Astrocyte (in vitro differentiated cells and primary cell): ENCODE results near the gene EGFL8. TPM values are rescaled to one million over a fixed set of nuclear protein-coding genes. Genes with fewer than 3 reads are reported as not detected.

Source experiments
- DNase-seq: peaks from one replicate; pipeline ENCODE4 v3.0.0-alpha.2; 2010; ENCODE audit warnings: low read depth
- FAIRE-seq: peaks from 2 replicates; lab custom pipeline; 2011; peaks lifted over from hg19 to GRCh38; lab: Jason Lieb, UNC
- H2AFZ ChIP-seq: 2 replicates; pipeline ENCODE4 v1.6.0; 2012; ENCODE audit warnings: low read depth, low read length, inconsistent platforms
- H3K27ac ChIP-seq: 2 replicates; pipeline ENCODE4 v1.5.1; 2011; ENCODE audit warnings: low read depth, low read length, inconsistent platforms
- H3K27me3 ChIP-seq: 2 replicates; pipeline ENCODE4 v1.6.0; 2011; ENCODE audit warnings: low read length, inconsistent platforms; ENCODE audit not compliant: insufficient read depth
- H3K36me3 ChIP-seq: 2 replicates; pipeline ENCODE4 v1.5.1; 2011; ENCODE audit warnings: low read length, inconsistent platforms; ENCODE audit not compliant: insufficient read depth
- H3K4me1 ChIP-seq: 2 replicates; pipeline ENCODE4 v1.5.1; 2011; ENCODE audit warnings: low read length, inconsistent platforms; ENCODE audit not compliant: insufficient read depth
- H3K4me2 ChIP-seq: 2 replicates; pipeline ENCODE4 v1.6.0; 2012; ENCODE audit warnings: low read length, inconsistent platforms
- H3K4me3 ChIP-seq: 2 replicates; pipeline ENCODE4 v1.5.1; 2011; ENCODE audit warnings: low read depth, mild to moderate bottlenecking, low read length, inconsistent platforms; ENCODE audit not compliant: insufficient read depth
- H3K79me2 ChIP-seq: 2 replicates; pipeline ENCODE4 v1.6.0; 2012; ENCODE audit warnings: mild to moderate bottlenecking, low read length, inconsistent platforms; ENCODE audit not compliant: insufficient read depth
- H3K9ac ChIP-seq: 2 replicates; pipeline ENCODE4 v1.6.0; 2012; ENCODE audit warnings: mild to moderate bottlenecking, low read length, inconsistent platforms
- H3K9me3 ChIP-seq: 2 replicates; pipeline ENCODE4 v1.5.1; 2012; ENCODE audit warnings: low read depth, mild to moderate bottlenecking, low read length, inconsistent platforms; ENCODE audit not compliant: insufficient read depth
- H4K20me1 ChIP-seq: 2 replicates; pipeline ENCODE4 v1.6.0; 2012; ENCODE audit warnings: low read length, inconsistent platforms; ENCODE audit not compliant: insufficient read depth
- H3K27ac Mint-ChIP-seq: one replicate; pipeline ENCODE4 v1.8.0; 2021; ENCODE audit warnings: mild to moderate bottlenecking, mixed read lengths; ENCODE audit not compliant: unreplicated experiment
- H3K27me3 Mint-ChIP-seq: one replicate; pipeline ENCODE4 v1.8.0; 2021; ENCODE audit warnings: low read depth, mixed read lengths; ENCODE audit not compliant: unreplicated experiment
- H3K36me3 Mint-ChIP-seq: one replicate; pipeline ENCODE4 v1.8.0; 2021; ENCODE audit warnings: low read depth, mixed read lengths; ENCODE audit not compliant: unreplicated experiment
- H3K4me1 Mint-ChIP-seq: one replicate; pipeline ENCODE4 v1.8.0; 2021; ENCODE audit warnings: low read depth, mixed read lengths; ENCODE audit not compliant: unreplicated experiment
- H3K4me3 Mint-ChIP-seq: one replicate; pipeline ENCODE4 v1.8.0; 2021; ENCODE audit warnings: mild to moderate bottlenecking, moderate library complexity, mixed read lengths; ENCODE audit not compliant: unreplicated experiment
- H3K9me3 Mint-ChIP-seq: one replicate; pipeline ENCODE4 v1.8.0; 2021; ENCODE audit warnings: mild to moderate bottlenecking, mixed read lengths; ENCODE audit not compliant: unreplicated experiment
- CTCF ChIP-seq: IDR thresholded peaks from 2 replicates; pipeline ENCODE4 v1.5.1; 2011; ENCODE audit warnings: low read depth, mild to moderate bottlenecking, inconsistent platforms, low read length, moderate library complexity; ENCODE audit not compliant: insufficient read depth
- EZH2 ChIP-seq: IDR thresholded peaks from 2 replicates; pipeline ENCODE4 v1.6.1; 2012; ENCODE audit warnings: mild to moderate bottlenecking, low read length, inconsistent platforms; ENCODE audit not compliant: insufficient read depth
- total RNA-seq: library from RNA; stranded (reverse); gene quantifications from 2 replicates; pipeline ENCODE4 v1.2.1, GENCODE V29; 2021

EGFL8 gene
- total RNA-seq, 1 donor from 2014 or later = 13.3 TPM

GRCh38 chr6:32170294-32170693, 5.9 kb downstream of the EGFL8 start:
- Histone ChIP-seq H4K20me1 (peaks cover 36% of the 10 kb centered on the region), H3K4me3 (no peak overlapping the region), H3K4me2 (no peak overlapping the region), H3K27ac (no peak overlapping the region), H3K27me3 (no peaks in the 10 kb centered on the region), H3K4me1 (peaks cover 23% of the 10 kb centered on the region), H3K36me3 (peaks cover 12% of the 10 kb centered on the region), H3K79me2 (peaks cover 34% of the 10 kb centered on the region), H2AFZ (no peak overlapping the region), H3K9me3 (no peaks in the 10 kb centered on the region), H3K9ac (no peak overlapping the region)
- Mint-ChIP-seq H3K9me3 (peaks cover 2% of the 10 kb centered on the region), H3K4me3 (no peak overlapping the region), H3K36me3 (peaks cover 30% of the 10 kb centered on the region), H3K27me3 (no peaks in the 10 kb centered on the region), H3K27ac (no peak overlapping the region), H3K4me1 (peaks cover 30% of the 10 kb centered on the region)
- FAIRE-seq (no peak), DNase-seq (no peak)
- TF ChIP-seq CTCF = no peak
- no peak for TF ChIP-seq EZH2

- no peak overlapping the region for H3K27ac Mint-ChIP-seq
- Histone ChIP-seq H3K9ac (no peak overlapping the region), H2AFZ (no peak overlapping the region), H3K4me3 (no peak overlapping the region), H3K4me2 (no peak overlapping the region), H4K20me1 (peaks cover 36% of the 10 kb centered on the region), H3K4me1 (peaks cover 26% of the 10 kb centered on the region), H3K27me3 (no peaks in the 10 kb centered on the region), H3K27ac (no peak overlapping the region), H3K36me3 (peaks cover 12% of the 10 kb centered on the region), H3K9me3 (no peaks in the 10 kb centered on the region), H3K79me2 (peaks cover 40% of the 10 kb centered on the region)
- no peak overlapping the region for H3K4me3 Mint-ChIP-seq
- TF ChIP-seq CTCF (no peak), EZH2 (no peak)
- no peaks in the 10 kb centered on the region for H3K27me3 Mint-ChIP-seq
- H3K36me3 Mint-ChIP-seq = peaks cover 27% of the 10 kb centered on the region
- H3K4me1 Mint-ChIP-seq = peaks cover 32% of the 10 kb centered on the region
- FAIRE-seq = no peak
- no peak for DNase-seq
- H3K9me3 Mint-ChIP-seq = no peaks in the 10 kb centered on the region
These were observed 6.8 kb downstream of the EGFL8 start for GRCh38 chr6:32171234-32171633.

- Histone ChIP-seq H3K9ac (no peak overlapping the region), H3K4me3 (no peak overlapping the region), H3K9me3 (no peaks in the 10 kb centered on the region), H3K36me3 (peaks cover 12% of the 10 kb centered on the region), H3K4me2 (no peak overlapping the region), H3K27ac (no peak overlapping the region), H2AFZ (no peak overlapping the region), H4K20me1 (peaks cover 36% of the 10 kb centered on the region), H3K27me3 (no peaks in the 10 kb centered on the region), H3K79me2 (peaks cover 40% of the 10 kb centered on the region), H3K4me1 (peaks cover 38% of the 10 kb centered on the region)
- DNase-seq (no peak), FAIRE-seq (no peak)
- no peak for TF ChIP-seq EZH2
- Mint-ChIP-seq H3K9me3 (no peaks in the 10 kb centered on the region), H3K4me1 (peaks cover 35% of the 10 kb centered on the region), H3K27me3 (no peaks in the 10 kb centered on the region), H3K4me3 (peak overlapping the region; percentile 58), H3K36me3 (peaks cover 20% of the 10 kb centered on the region), H3K27ac (no peak overlapping the region)
These were observed 8.8 kb downstream of the EGFL8 start for GRCh38 chr6:32173051-32173727.
